HepG2 (cell line): ENCODE results near the gene CCDC30. TPM values are rescaled to one million over a fixed set of nuclear protein-coding genes. Genes with fewer than 3 reads are reported as not detected.

Experiments used
- CBX5 ChIP-seq: sonication (generic); formaldehyde crosslinking; IDR thresholded peaks from 2 replicates; pipeline ENCODE4 v1.4.0; 2020; ENCODE audit warnings: missing genetic modification reagents, borderline replicate concordance
- DNMT1 ChIP-seq: sonication (generic); formaldehyde crosslinking; IDR thresholded peaks from 2 replicates; pipeline ENCODE4 v1.5.1; 2020; ENCODE audit warnings: mild to moderate bottlenecking, missing genetic modification reagents
- FOXK2 ChIP-seq: fragments of 450-650 bp; IDR thresholded peaks from 2 replicates; pipeline ENCODE4 v1.6.1; 2016
- IKZF4 ChIP-seq: sonication (generic); formaldehyde crosslinking; IDR thresholded peaks from 2 replicates; pipeline ENCODE4 v1.5.1; 2020; ENCODE audit warnings: borderline replicate concordance, mild to moderate bottlenecking, low read depth, missing genetic modification reagents; ENCODE audit errors: not compliant biosample characterization
- ISL2 ChIP-seq: sonication (generic); formaldehyde crosslinking; IDR thresholded peaks from 2 replicates; pipeline ENCODE4 v1.5.0; 2020; ENCODE audit warnings: missing genetic modification reagents
- ISX ChIP-seq: sonication (generic); formaldehyde crosslinking; conservative IDR thresholded peaks from 2 replicates; pipeline ENCODE4 v1.5.0; 2020; ENCODE audit warnings: missing genetic modification reagents
- KLF13 ChIP-seq: sonication (generic); formaldehyde crosslinking; IDR thresholded peaks from 2 replicates; pipeline ENCODE4 v1.4.0; 2020; ENCODE audit warnings: mild to moderate bottlenecking, missing genetic modification reagents
- PHF5A ChIP-seq: IDR thresholded peaks from one replicate; pipeline ENCODE4 v1.6.1; 2018; ENCODE audit warnings: low read depth, missing genetic modification reagents; ENCODE audit not compliant: unreplicated experiment
- POLR2AphosphoS2 ChIP-seq: IDR thresholded peaks from 2 replicates; pipeline ENCODE4 v1.6.1; 2011; ENCODE audit warnings: low read depth, low read length, improper control_type of control experiment
- RBM22 ChIP-seq: fragments of 200-400 bp; formaldehyde crosslinking; optimal IDR thresholded peaks from 2 replicates; pipeline ENCODE3; 2017; ENCODE audit warnings: mild to moderate bottlenecking, low read length, moderate library complexity
- TCF12 ChIP-seq, 2 experiments: fragments of 450-650 bp in 1 of 2; sonication (generic) in 1 of 2; formaldehyde crosslinking in 1 of 2; IDR thresholded peaks; 2 replicates each; pipeline versions ENCODE4 v1.6.1 to v1.8.0; 2017 to 2022; ENCODE audit warnings: antibody characterized with exemption in 1 of 2, mild to moderate bottlenecking in 1 of 2, missing genetic modification reagents in 1 of 2, moderate library complexity in 1 of 2
- ZNF30 ChIP-seq: sonication (generic); formaldehyde crosslinking; IDR thresholded peaks from 2 replicates; pipeline ENCODE4 v1.5.0; 2020; ENCODE audit warnings: mild to moderate bottlenecking, missing genetic modification reagents
- ZNF367 ChIP-seq: sonication (generic); formaldehyde crosslinking; IDR thresholded peaks from 2 replicates; pipeline ENCODE4 v1.4.0; 2020; ENCODE audit warnings: missing genetic modification reagents, borderline replicate concordance
- ZNF720 ChIP-seq: sonication (generic); formaldehyde crosslinking; IDR thresholded peaks from 2 replicates; pipeline ENCODE4 v1.4.0; 2020; ENCODE audit warnings: missing genetic modification reagents
- ZNF747 ChIP-seq: sonication (generic); formaldehyde crosslinking; IDR thresholded peaks from 2 replicates; pipeline ENCODE4 v1.8.1; 2023; ENCODE audit warnings: missing genetic modification reagents, mild to moderate bottlenecking, borderline replicate concordance
- ZNF780A ChIP-seq: sonication (generic); formaldehyde crosslinking; IDR thresholded peaks from 2 replicates; pipeline ENCODE4 v1.8.0; 2022; ENCODE audit warnings: mild to moderate bottlenecking, missing genetic modification reagents, moderate library complexity
- polyA plus RNA-seq, 8 experiments: library from polyadenylated mRNA; depleted of rRNA in 3 of 8; stranded (reverse) in 7 of 8; unstranded in 1 of 8; fragments of >200 nt; fragmentation: Illumina TruSeq in 4 of 8; extraction: Trizol in 4 of 8; gene quantifications; 2 replicates each; pipeline versions ENCODE4 v1.2.1 to v1.2.3, GENCODE V29; 2011 to 2016; ENCODE audit warnings: low read depth in 4 of 8, missing spikeins in 1 of 8, mixed read lengths in 1 of 8; ENCODE audit not compliant: insufficient read depth in 1 of 8
- total RNA-seq, 5 experiments: library from RNA; depleted of rRNA; stranded (reverse); fragments of >200 nt; fragmentation: Illumina TruSeq; extraction: Trizol; gene quantifications; 2 replicates each; pipeline ENCODE4 v1.2.3, GENCODE V29; 2016; ENCODE audit warnings: low read depth in 1 of 5
- TF ChIP-seq, protein P1 (sequence below): sonication (generic); formaldehyde crosslinking; IDR thresholded peaks from 2 replicates; pipeline ENCODE4 v1.8.0; 2022; ENCODE audit warnings: mild to moderate bottlenecking, missing genetic modification reagents
- TF ChIP-seq, protein P2 (sequence below): sonication (generic); formaldehyde crosslinking; IDR thresholded peaks from 2 replicates; pipeline ENCODE4 v1.4.0; 2020; ENCODE audit warnings: mild to moderate bottlenecking, missing genetic modification reagents
- TF ChIP-seq, protein P3 (sequence below): sonication (generic); formaldehyde crosslinking; conservative IDR thresholded peaks from 2 replicates; pipeline ENCODE4 v1.4.0; 2020; ENCODE audit warnings: missing genetic modification reagents
- TF ChIP-seq, protein P4 (sequence below): sonication (generic); formaldehyde crosslinking; IDR thresholded peaks from 2 replicates; pipeline ENCODE4 v1.4.0; 2020; ENCODE audit warnings: missing genetic modification reagents, low read depth, mild to moderate bottlenecking, borderline replicate concordance

The CCDC30 gene
- total and polyA plus RNA-seq, 2 of the 13 experiments (the other 11 are each of a cell fraction or from before 2014, with no cell fraction given), result 0.25 to 0.77 TPM

DNA sequence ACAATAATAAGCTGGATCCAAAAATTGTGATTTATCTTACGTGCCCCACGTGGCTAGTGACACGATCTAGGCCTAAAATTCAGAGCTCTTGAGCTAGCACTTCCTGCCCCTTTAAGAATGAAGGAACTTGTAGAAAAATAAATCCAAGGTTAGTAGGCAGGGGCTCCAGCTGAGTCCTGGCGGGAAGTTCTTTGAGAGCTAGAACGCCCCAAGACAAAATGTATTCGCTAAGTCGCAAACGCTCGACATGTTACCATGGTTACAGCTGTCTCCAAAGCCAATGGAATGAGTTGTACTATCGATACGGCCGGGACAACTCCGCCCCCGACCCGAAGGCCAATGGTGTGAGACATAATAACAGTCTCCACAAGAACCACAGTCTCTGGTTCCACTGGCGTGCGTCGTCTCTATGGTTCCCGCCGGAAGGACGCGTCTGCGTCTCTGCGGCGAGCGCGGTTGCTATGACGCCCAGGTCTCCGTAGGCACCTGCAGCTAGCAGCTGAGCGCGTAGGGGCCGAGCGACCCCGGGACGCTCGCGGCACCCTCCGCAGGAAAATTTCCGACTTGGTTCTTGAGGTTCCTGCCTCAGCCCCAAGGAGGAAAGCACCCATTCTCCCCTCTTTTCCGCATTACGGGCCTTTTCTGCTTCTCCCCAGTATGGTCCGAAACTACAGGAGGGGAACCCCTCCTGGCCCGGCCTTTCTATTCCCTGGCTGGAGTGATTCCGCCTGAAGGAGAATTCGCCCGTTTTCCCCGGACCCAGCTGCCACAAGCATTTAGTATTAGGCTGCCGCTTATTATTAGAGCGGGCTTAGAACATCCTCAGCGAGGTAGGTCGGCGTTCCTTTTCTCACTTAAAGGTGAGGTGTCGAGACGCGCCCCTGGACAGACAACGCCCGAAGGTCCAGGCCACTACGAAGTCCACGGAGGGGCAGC, at the start of gene CCDC30 (continued):
- TF ChIP-seq IKZF4 (CRISPR knock-in tag) (no peak), ZNF367 (CRISPR knock-in tag) (no peak), ZNF720 (CRISPR knock-in tag) (no peak), CBX5 (CRISPR knock-in tag) (no peak), DNMT1 (CRISPR knock-in tag) (no peak), ISX (no peak), POLR2AphosphoS2 (no peak), PHF5A (CRISPR knock-in tag) (no peak), RBM22 (peak; percentile 98), ZNF747 (CRISPR knock-in tag) (no peak), KLF13 (CRISPR knock-in tag) (no peak), ISL2 (CRISPR knock-in tag) (no peak), TCF12 (IDR thresholded peaks at IDR 0.05) (no peak), TCF12 (CRISPR knock-in tag; IDR thresholded peaks at IDR 0.05) (no peak), ZNF780A (CRISPR knock-in tag) (no peak), FOXK2 (0 out of 2 replicates have a peak, but pooled peaks have one; percentile 30), ZNF30 (CRISPR knock-in tag) (no peak)
- TF ChIP-seq, protein P1, sequence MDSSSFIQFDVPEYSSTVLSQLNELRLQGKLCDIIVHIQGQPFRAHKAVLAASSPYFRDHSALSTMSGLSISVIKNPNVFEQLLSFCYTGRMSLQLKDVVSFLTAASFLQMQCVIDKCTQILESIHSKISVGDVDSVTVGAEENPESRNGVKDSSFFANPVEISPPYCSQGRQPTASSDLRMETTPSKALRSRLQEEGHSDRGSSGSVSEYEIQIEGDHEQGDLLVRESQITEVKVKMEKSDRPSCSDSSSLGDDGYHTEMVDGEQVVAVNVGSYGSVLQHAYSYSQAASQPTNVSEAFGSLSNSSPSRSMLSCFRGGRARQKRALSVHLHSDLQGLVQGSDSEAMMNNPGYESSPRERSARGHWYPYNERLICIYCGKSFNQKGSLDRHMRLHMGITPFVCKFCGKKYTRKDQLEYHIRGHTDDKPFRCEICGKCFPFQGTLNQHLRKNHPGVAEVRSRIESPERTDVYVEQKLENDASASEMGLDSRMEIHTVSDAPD (CRISPR knock-in tag), result no peak
- TF ChIP-seq, protein P2, sequence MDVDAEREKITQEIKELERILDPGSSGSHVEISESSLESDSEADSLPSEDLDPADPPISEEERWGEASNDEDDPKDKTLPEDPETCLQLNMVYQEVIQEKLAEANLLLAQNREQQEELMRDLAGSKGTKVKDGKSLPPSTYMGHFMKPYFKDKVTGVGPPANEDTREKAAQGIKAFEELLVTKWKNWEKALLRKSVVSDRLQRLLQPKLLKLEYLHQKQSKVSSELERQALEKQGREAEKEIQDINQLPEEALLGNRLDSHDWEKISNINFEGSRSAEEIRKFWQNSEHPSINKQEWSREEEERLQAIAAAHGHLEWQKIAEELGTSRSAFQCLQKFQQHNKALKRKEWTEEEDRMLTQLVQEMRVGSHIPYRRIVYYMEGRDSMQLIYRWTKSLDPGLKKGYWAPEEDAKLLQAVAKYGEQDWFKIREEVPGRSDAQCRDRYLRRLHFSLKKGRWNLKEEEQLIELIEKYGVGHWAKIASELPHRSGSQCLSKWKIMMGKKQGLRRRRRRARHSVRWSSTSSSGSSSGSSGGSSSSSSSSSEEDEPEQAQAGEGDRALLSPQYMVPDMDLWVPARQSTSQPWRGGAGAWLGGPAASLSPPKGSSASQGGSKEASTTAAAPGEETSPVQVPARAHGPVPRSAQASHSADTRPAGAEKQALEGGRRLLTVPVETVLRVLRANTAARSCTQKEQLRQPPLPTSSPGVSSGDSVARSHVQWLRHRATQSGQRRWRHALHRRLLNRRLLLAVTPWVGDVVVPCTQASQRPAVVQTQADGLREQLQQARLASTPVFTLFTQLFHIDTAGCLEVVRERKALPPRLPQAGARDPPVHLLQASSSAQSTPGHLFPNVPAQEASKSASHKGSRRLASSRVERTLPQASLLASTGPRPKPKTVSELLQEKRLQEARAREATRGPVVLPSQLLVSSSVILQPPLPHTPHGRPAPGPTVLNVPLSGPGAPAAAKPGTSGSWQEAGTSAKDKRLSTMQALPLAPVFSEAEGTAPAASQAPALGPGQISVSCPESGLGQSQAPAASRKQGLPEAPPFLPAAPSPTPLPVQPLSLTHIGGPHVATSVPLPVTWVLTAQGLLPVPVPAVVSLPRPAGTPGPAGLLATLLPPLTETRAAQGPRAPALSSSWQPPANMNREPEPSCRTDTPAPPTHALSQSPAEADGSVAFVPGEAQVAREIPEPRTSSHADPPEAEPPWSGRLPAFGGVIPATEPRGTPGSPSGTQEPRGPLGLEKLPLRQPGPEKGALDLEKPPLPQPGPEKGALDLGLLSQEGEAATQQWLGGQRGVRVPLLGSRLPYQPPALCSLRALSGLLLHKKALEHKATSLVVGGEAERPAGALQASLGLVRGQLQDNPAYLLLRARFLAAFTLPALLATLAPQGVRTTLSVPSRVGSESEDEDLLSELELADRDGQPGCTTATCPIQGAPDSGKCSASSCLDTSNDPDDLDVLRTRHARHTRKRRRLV (CRISPR knock-in tag), result no peak
- TF ChIP-seq, protein P3, sequence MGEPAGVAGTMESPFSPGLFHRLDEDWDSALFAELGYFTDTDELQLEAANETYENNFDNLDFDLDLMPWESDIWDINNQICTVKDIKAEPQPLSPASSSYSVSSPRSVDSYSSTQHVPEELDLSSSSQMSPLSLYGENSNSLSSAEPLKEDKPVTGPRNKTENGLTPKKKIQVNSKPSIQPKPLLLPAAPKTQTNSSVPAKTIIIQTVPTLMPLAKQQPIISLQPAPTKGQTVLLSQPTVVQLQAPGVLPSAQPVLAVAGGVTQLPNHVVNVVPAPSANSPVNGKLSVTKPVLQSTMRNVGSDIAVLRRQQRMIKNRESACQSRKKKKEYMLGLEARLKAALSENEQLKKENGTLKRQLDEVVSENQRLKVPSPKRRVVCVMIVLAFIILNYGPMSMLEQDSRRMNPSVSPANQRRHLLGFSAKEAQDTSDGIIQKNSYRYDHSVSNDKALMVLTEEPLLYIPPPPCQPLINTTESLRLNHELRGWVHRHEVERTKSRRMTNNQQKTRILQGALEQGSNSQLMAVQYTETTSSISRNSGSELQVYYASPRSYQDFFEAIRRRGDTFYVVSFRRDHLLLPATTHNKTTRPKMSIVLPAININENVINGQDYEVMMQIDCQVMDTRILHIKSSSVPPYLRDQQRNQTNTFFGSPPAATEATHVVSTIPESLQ (CRISPR knock-in tag), result no peak
- TF ChIP-seq, protein P4, sequence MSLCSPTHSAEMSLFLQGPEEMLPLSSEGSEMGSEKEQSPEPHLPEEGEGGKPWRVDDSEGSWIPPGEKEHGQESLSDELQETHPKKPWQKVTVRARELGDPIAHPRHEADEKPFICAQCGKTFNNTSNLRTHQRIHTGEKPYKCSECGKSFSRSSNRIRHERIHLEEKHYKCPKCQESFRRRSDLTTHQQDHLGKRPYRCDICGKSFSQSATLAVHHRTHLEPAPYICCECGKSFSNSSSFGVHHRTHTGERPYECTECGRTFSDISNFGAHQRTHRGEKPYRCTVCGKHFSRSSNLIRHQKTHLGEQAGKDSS (CRISPR knock-in tag), result no peak
